ENCODE measurements around the gene PTGS2.
"Not testable (repeated sequence)": the region's sequence is repeated elsewhere in the genome, so short reads cannot be mapped to it uniquely, and the experiment has no call there.

Gene PTGS2

GRCh38 chr1:186669784-186670183 lies 10.4 kb downstream of the PTGS2 start:
- DNase-seq: not testable (repeated sequence)

GRCh38 chr1:186664217-186664616 lies 16.0 kb downstream of the PTGS2 start:
- DNase-seq: not testable (repeated sequence)

- DNase-seq: no peak
These were observed 17.5 kb downstream of the PTGS2 start for GRCh38 chr1:186662752-186663151.

- DNase-seq: no peak
These were observed 20.3 kb downstream of the PTGS2 start for GRCh38 chr1:186659890-186660341.

- no peak for DNase-seq
These were observed 21.2 kb downstream of the PTGS2 start for GRCh38 chr1:186658999-186659398.

DNA sequence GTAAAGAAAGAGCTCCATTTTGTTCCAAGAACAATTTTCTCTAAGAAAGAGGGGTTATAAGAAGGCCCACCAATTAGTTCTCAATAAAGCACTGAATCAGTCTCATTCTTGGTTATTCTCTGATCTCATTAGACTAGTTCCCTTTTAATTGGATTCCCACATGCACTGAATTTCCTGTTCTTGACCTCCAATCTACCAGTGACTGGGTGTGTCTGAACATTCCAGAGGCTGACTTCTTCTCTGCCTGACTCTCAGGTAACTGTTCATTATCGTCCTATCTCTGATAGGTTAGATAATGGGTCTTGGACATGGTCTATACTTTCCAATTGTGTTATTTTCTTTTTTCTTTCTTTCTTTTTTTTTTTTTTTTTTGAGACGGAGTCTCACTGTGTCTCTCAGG lies 22.7 kb downstream of the PTGS2 start:
- no peak for DNase-seq

DNA sequence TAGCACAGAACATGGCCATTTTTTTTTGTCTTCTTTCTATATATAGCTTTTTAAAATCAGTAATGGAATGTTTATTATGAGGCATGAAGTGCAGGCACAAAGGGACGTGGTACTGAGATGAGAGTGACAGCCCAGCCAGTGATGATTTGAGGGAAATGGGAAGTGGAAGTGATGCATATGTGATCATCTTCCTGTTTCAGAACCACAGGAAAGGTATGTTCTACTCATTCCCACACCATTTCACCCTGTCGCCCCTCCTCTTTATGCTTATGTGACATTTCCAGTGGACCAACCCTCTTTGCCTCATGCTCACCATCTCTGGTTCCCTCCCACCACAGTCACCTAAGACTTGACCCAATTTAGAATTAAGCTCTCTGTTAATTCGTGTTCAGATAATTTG lies 24.3 kb downstream of the PTGS2 start:
- DNase-seq: no peak

- DNase-seq: no peak
These were observed 25.5 kb downstream of the PTGS2 start for GRCh38 chr1:186654741-186655140.

- DNase-seq: no peak
These were observed 26.9 kb downstream of the PTGS2 start for GRCh38 chr1:186653312-186653711.

DNA sequence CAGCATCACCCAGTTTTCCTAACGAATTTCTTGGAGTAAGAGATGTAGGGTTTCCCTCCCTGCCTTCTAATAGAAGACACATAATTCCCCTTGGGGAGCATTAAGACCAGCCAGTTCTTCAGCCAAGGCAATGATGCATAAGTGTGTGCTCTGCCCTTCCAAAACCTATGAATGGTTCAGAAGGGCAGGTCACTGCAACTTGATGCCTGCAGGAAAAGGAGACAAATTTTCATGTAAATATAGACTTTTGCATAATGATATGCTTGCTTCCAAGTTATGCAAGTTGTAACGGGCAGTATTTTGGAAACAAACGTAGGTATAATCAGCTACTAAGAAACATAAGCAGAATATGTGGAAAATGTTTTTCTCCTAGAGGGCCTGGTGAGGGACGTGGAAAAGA lies 31.6 kb downstream of the PTGS2 start:
- peak; percentile 17 for DNase-seq

- DNase-seq: not testable (repeated sequence)
These were observed 32.2 kb downstream of the PTGS2 start for GRCh38 chr1:186647985-186648384.

DNA sequence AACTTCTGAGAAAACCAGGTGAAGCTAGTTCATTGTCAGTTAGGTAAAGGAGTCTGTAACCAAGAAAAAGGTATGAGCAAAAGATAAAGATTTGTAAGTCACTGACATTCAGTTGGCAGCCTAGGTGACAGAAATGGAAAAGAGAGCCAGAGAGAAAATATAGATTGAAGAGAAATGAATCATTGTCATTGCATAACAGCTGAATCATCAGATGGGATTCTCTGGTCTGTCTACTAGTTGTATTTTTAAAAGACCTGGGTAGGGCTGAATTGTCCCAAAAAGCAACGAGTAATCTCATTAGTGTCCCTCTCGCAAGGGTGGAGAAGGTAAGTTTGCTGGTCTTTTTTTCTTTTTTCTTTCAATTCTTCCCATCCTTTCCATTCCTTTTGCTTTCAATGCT lies 36.6 kb downstream of the PTGS2 start:
- DNase-seq: no peak

- DNase-seq: not testable (repeated sequence)
These were observed 42.7 kb downstream of the PTGS2 start for GRCh38 chr1:186637567-186637966.

DNA sequence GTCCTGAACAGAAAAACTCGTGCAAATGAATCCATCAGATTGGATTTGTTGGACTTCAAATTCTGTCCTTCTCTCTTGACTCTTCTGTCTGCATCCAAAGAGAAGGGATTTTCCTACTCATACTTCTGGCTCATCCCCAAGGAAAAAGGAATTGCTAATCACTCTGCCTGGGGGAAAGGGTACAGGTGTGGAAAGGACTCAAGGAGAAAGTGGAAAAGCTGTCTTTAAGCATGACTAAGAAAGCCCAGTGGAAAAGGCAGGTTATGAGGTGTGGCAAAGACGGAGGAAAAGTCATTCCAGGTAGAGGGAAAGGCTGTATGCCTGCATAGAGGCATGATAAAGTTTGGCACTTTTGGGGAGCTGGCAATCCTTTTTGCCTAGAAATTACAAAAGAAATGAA lies 43.4 kb downstream of the PTGS2 start:
- peak; percentile 32 for DNase-seq

DNA sequence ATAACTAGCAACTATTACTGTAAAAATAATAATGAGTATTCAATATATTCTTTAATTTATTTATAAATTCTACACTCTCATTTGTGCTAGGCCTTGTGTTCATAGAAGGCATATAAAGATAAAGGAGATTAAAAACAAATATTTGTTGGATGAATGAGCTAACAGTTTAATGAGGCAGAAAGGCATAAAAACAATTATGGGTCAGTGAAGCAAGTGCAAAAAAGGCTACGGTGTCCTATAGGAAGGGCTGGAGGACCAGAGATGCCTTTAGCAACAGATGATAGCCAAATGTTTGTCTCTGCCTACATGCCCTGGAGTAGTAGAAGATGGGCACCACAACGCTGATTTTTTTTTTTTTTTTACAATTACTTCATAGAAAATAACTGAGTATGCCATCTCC lies 45.7 kb downstream of the PTGS2 start:
- peak; percentile 51 for DNase-seq

DNA sequence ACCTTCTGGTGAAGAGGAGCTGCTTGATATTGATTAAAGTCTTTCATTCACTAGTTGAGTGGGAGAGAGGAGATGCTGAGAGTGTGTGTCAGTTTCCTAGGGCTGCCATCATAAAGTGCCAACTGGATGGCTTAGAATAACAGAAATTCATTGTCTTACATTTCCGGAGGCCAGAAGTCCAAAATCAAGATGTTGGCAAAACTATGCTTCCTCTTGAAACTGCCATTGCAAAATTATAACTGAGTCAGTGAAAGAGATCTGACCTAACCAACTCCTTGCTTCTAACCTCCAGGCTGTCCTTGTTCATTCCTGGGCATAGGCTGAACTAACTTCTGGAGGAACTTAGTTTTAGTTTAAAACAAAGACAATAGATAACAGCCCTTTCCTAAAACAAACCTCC lies 47.1 kb downstream of the PTGS2 start:
- DNase-seq: no peak

DNA sequence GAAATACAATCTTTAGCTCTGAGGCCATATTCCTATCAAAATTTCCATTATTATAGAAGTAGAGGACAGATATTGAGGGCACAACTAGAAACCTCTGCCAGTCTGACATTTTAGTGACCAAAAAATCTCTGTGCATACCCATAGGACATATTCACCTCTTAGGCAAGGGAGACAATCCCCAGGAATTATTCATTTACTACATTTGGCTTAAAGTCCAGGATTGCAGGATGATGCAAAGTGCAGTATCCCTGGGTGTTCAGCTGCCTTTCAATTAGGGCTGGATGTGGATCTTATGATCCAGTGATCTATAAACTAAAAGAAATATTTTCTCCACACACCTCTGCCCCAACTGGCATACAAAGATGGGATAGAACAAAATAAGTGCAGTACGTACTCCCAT lies 50.9 kb downstream of the PTGS2 start:
- DNase-seq: no peak

- no peak for DNase-seq
These were observed 51.3 kb downstream of the PTGS2 start for GRCh38 chr1:186628910-186629309.

DNA sequence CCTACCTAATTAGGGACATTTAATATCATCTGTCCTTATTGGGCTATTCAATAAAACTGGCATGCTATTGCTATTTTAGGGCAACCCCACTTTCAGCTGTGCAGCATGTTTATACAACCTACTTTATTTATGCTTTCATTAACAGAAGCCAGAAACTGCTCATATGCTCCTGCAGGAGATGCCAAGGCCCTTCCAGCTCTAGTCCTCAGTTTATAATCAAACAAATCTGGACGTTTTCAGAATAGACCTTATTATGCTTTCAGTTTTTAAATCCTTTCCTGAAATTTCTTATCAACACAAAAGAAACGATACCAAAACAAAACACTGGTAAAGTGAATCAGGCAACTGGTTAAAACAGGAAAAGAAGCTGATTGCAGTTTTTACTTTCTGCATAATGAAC lies 53.2 kb downstream of the PTGS2 start:
- no peak for DNase-seq

GRCh38 chr1:186626356-186626932 lies 53.8 kb downstream of the PTGS2 start:
- no peak for DNase-seq

DNA sequence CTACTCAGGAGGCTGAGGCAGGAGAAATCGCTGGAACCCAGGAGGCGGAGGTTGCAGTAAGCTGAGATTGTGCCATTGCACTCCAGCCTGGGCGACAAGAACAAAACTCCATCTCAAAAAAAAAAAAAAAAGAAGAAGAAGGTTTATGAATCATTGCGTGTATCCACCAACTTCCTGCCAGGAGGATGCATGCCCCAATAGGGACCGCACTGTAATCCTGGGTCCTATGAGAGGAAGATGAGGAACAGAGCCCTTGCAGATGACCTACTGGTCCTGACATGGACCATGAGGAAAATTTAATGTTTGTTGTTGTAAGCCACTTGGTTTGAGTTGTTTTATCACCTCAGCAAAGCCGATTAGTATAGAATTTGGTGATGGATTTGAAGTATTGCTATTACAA lies 56.7 kb downstream of the PTGS2 start:
- DNase-seq: no peak

Measured in NCI-H69 (cell line).